H1 (cell line): ENCODE data around the gene ELFN1. TPM values are rescaled to one million over a fixed set of nuclear protein-coding genes. Genes with fewer than 3 reads are reported as not detected.

ENCODE experiments used
- CTCF ChIA-PET: fragments of 300-600 bp; sonication (Branson Sonifier 250); formaldehyde crosslinking; loops from one replicate; lab custom pipeline; 2021; ENCODE audit not compliant: partially characterized antibody; lab: Charles Lee
- POLR2A ChIA-PET: fragments of 300-600 bp; sonication (Branson Sonifier 250); formaldehyde crosslinking; loops from one replicate; lab custom pipeline; 2021; ENCODE audit warnings: inconsistent platforms; ENCODE audit not compliant: partially characterized antibody; lab: Charles Lee
- DNase-seq, 2 experiments: peaks; one replicate each; pipeline versions ENCODE4 v3.0.0 to v3.0.0-alpha.2; 2010 to 2022; ENCODE audit warnings: low spot score in 2 of 2, low read depth in 1 of 2, mixed read lengths in 1 of 2
- FAIRE-seq: peaks from 2 replicates; lab custom pipeline; 2011; peaks lifted over from hg19 to GRCh38; lab: Jason Lieb, UNC
- H2AFZ ChIP-seq: 2 replicates; pipeline ENCODE4 v1.8.1; 2012; ENCODE audit warnings: low read length, inconsistent platforms
- H2AK5ac ChIP-seq: 2 replicates; pipeline ENCODE4 v1.6.1; 2013; ENCODE audit warnings: low read depth, low read length
- H2BK120ac ChIP-seq: replicated peaks from 2 replicates; pipeline ENCODE3; 2013; ENCODE audit warnings: low read depth, low read length, inconsistent platforms
- H2BK12ac ChIP-seq: 2 replicates; pipeline ENCODE4 v1.6.1; 2013; ENCODE audit warnings: low read depth, low read length
- H2BK15ac ChIP-seq: 2 replicates; pipeline ENCODE4 v1.6.1; 2013; ENCODE audit warnings: low read length
- H2BK20ac ChIP-seq: 2 replicates; pipeline ENCODE4 v1.6.1; 2013; ENCODE audit warnings: low read length
- H2BK5ac ChIP-seq: 2 replicates; pipeline ENCODE4 v1.6.1; 2013; ENCODE audit warnings: low read depth, low read length
- H3K14ac ChIP-seq: 2 replicates; pipeline ENCODE4 v1.6.1; 2013; ENCODE audit warnings: inconsistent platforms; ENCODE audit not compliant: insufficient read length
- H3K18ac ChIP-seq: 2 replicates; pipeline ENCODE4 v1.6.1; 2013; ENCODE audit warnings: low read length; ENCODE audit errors: extremely low read depth
- H3K23ac ChIP-seq: 2 replicates; pipeline ENCODE4 v1.6.1; 2013; ENCODE audit warnings: inconsistent platforms; ENCODE audit not compliant: insufficient read length
- H3K23me2 ChIP-seq: 2 replicates; pipeline ENCODE4 v1.6.1; 2013; ENCODE audit warnings: low read depth, low read length
- H3K27ac ChIP-seq: 2 replicates; pipeline ENCODE4 v1.6.1; 2011; ENCODE audit warnings: low read depth, low read length, inconsistent platforms
- H3K27me3 ChIP-seq, 4 experiments: replicated peaks in 1 of 4; 1 replicate in 1 of 4; 2 replicates in 3 of 4; pipeline versions ENCODE4 v1.6.1 to v1.8.1; 2011 to 2013; ENCODE audit warnings: low read length in 3 of 4, mild to moderate bottlenecking in 3 of 4, inconsistent platforms in 2 of 4, mixed read lengths in 2 of 4, moderate library complexity in 1 of 4; ENCODE audit not compliant: control insufficient read depth in 3 of 4, insufficient read depth in 3 of 4; ENCODE audit errors: extremely low read depth in 1 of 4
- H3K36me3 ChIP-seq, 4 experiments: 2 replicates each; pipeline versions ENCODE4 v1.6.1 to v1.8.1; 2011 to 2013; ENCODE audit warnings: mild to moderate bottlenecking in 4 of 4, low read length in 3 of 4, moderate library complexity in 2 of 4, control low read depth in 1 of 4, inconsistent platforms in 1 of 4; ENCODE audit not compliant: insufficient read depth in 4 of 4, control insufficient read depth in 2 of 4
- H3K4ac ChIP-seq: replicated peaks from 2 replicates; pipeline ENCODE3; 2013; ENCODE audit warnings: low read length, low read depth, mixed read lengths, inconsistent platforms; ENCODE audit not compliant: insufficient read length
- H3K4me1 ChIP-seq, 4 experiments: replicated peaks in 1 of 4; 1 replicate in 1 of 4; 2 replicates in 3 of 4; pipeline versions ENCODE4 v1.6.1 to v1.8.1; 2011 to 2013; ENCODE audit warnings: low read length in 3 of 4, inconsistent platforms in 2 of 4, mixed read lengths in 1 of 4; ENCODE audit not compliant: insufficient read depth in 4 of 4, control insufficient read depth in 3 of 4
- H3K4me2 ChIP-seq, 2 experiments: 2 replicates each; pipeline versions ENCODE4 v1.6.1 to v1.8.1; 2011 to 2013; ENCODE audit warnings: low read depth in 2 of 2, low read length in 2 of 2, control low read depth in 1 of 2, inconsistent platforms in 1 of 2, mild to moderate bottlenecking in 1 of 2; ENCODE audit not compliant: insufficient read depth in 1 of 2
- H3K4me3 ChIP-seq, 4 experiments: fragments of 200-600, 300-600 bp in 1 of 4; sonication (generic), shearing (Covaris generic), sonication (Bioruptor Twin) in 1 of 4; 2 replicates each; pipeline versions ENCODE4 v1.5.1 to v1.8.1; 2011 to 2016; ENCODE audit warnings: low read length in 4 of 4, low read depth in 3 of 4, control low read depth in 2 of 4, inconsistent platforms in 2 of 4, mild to moderate bottlenecking in 2 of 4, mixed read lengths in 1 of 4, moderate library complexity in 1 of 4; ENCODE audit not compliant: insufficient read depth in 2 of 4; ENCODE audit errors: extremely low read depth in 1 of 4
- H3K56ac ChIP-seq: replicated peaks from 2 replicates; pipeline ENCODE3; 2013; ENCODE audit warnings: low read depth, mild to moderate bottlenecking, mixed read lengths, low read length, inconsistent platforms; ENCODE audit not compliant: insufficient read length
- H3K79me1 ChIP-seq: 2 replicates; pipeline ENCODE4 v1.6.1; 2013; ENCODE audit warnings: low read depth, low read length, control low read depth
- H3K79me2 ChIP-seq, 2 experiments: 2 replicates each; pipeline versions ENCODE4 v1.6.1 to v1.8.1; 2012 to 2013; ENCODE audit warnings: low read length in 2 of 2, mild to moderate bottlenecking in 2 of 2, inconsistent platforms in 1 of 2; ENCODE audit not compliant: insufficient read depth in 2 of 2, control insufficient read depth in 1 of 2
- H3K9ac ChIP-seq, 4 experiments: replicated peaks in 1 of 4; 1 replicate in 1 of 4; 2 replicates in 3 of 4; pipeline versions ENCODE4 v1.6.1 to v1.8.1; 2011 to 2013; ENCODE audit warnings: low read depth in 3 of 4, low read length in 3 of 4, control low read depth in 2 of 4, mild to moderate bottlenecking in 2 of 4, moderate library complexity in 2 of 4, inconsistent platforms in 1 of 4; ENCODE audit errors: extremely low read depth in 1 of 4
- H3K9me3 ChIP-seq, 2 experiments: 2 replicates each; pipeline versions ENCODE4 v1.6.1 to v1.8.1; 2012 to 2013; ENCODE audit warnings: mild to moderate bottlenecking in 2 of 2, moderate library complexity in 2 of 2, control low read depth in 1 of 2, inconsistent platforms in 1 of 2, low read depth in 1 of 2, low read length in 1 of 2, mixed read lengths in 1 of 2; ENCODE audit not compliant: insufficient read depth in 2 of 2
- H4K20me1 ChIP-seq, 2 experiments: replicated peaks in 1 of 2; 2 replicates each; pipeline versions ENCODE3 to v1.8.1; 2011 to 2013; ENCODE audit warnings: inconsistent platforms in 2 of 2, low read length in 2 of 2, mild to moderate bottlenecking in 1 of 2; ENCODE audit not compliant: insufficient read depth in 2 of 2, control insufficient read depth in 1 of 2
- H4K5ac ChIP-seq: 2 replicates; pipeline ENCODE4 v1.6.1; 2013; ENCODE audit warnings: low read length, low read depth, mixed read lengths, inconsistent platforms; ENCODE audit not compliant: insufficient read length
- H4K8ac ChIP-seq: 2 replicates; pipeline ENCODE4 v1.8.0; 2013; ENCODE audit warnings: mild to moderate bottlenecking, moderate library complexity, low read length, inconsistent platforms; ENCODE audit not compliant: insufficient read depth; ENCODE audit errors: extremely low read depth
- H4K91ac ChIP-seq: replicated peaks from 2 replicates; pipeline ENCODE3; 2013; ENCODE audit warnings: low read length, mixed read lengths, inconsistent platforms; ENCODE audit not compliant: insufficient read length
- HDAC2 ChIP-seq, 2 experiments: fragments of 300-600 bp in 1 of 2; sonication (generic) in 1 of 2; IDR thresholded peaks; 2 replicates each; pipeline ENCODE4 v1.6.1; 2011 to 2012; ENCODE audit warnings: low read depth in 2 of 2, low read length in 2 of 2, mild to moderate bottlenecking in 2 of 2, moderate library complexity in 2 of 2, borderline replicate concordance in 1 of 2, inconsistent platforms in 1 of 2
- MAFK ChIP-seq: IDR thresholded peaks from 2 replicates; pipeline ENCODE4 v1.6.1; 2012; ENCODE audit warnings: low read depth, mild to moderate bottlenecking, improper control_type of control experiment, low read length
- WGBS, 2 experiments: shearing (Covaris generic) in 1 of 2; methylation state at CpG; one replicate each; pipeline versions ENCODE4 v1.1.6 to v1.1.7; 2013 to 2015; ENCODE audit warnings: low lambda C conversion rate in 2 of 2, mixed read lengths in 2 of 2, inconsistent platforms in 1 of 2, low coverage in 1 of 2, missing lambda C conversion rate in 1 of 2; ENCODE audit not compliant: insufficient replicate concordance in 2 of 2, insufficient coverage in 1 of 2, insufficient read length in 1 of 2; ENCODE audit errors: extremely low coverage in 1 of 2, missing lambda C conversion rate in 1 of 2; 5-methylcytosine and 5-hydroxymethylcytosine counted together
- polyA plus RNA-seq, 7 experiments: library from polyadenylated mRNA; depleted of rRNA in 3 of 7; stranded (reverse) in 5 of 7; unstranded in 2 of 7; fragments of >200 nt in 5 of 7; fragments of 200-250 nt in 2 of 7; gene quantifications; 1 replicate in 5 of 7; 2 replicates in 1 of 7; 4 replicates in 1 of 7; pipeline versions ENCODE4 v1.2.1 to v1.2.3, GENCODE V29; 2011 to 2013; ENCODE audit warnings: missing spikeins in 2 of 7, mixed read lengths in 2 of 7
- total RNA-seq: library from RNA; stranded (reverse); fragmentation: NEBNext Ultra II Directional; extraction: Animal tissue kit (Norgen Biotek cat#: 25700); gene quantifications from 2 replicates; pipeline ENCODE4 v1.2.1, GENCODE V29; 2021

The ELFN1 gene
- total and polyA plus RNA-seq, 2 of the 8 experiments (the other 6 are each of a cell fraction or from before 2014, with no cell fraction given) = 2.0 to 4.5 TPM

DNA sequence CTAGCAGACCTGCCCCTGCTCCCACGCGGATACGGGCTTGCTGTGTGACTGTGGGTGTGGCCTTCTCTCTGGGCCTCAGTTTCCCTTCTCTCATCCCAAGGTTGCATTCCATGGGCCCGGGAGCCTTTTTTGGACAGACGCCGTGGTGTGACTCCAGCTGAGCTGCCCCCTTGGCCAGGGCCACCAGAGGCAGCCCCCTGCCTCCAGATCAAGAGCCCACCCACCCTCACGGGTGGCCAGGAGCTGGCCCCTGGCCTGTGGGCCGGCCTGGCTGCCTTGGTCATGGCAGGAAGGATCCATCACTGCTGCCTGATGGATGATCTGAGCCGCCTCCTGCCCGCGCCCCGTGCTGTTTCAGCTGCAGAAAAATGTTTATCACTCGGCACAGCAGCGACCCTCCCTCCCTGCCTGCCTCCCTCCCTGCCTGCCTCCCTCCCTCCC, 27.8 kb upstream of the ELFN1 start:
- Histone ChIP-seq H3K27ac (no peak overlapping the region), H2AK5ac (no peak overlapping the region), H3K4ac (no peak overlapping the region)

More for the DNA sequence above, 27.8 kb upstream of the ELFN1 start:
- H3K4me3 ChIP-seq = no peak overlapping the region
- H2BK120ac ChIP-seq = no peak overlapping the region
- H3K9ac ChIP-seq = no peak overlapping the region
- H2BK15ac ChIP-seq = no peak overlapping the region
- no peak overlapping the region for H3K23ac ChIP-seq
- FAIRE-seq (no peak), DNase-seq (no peak)
- no peak overlapping the region for H4K5ac ChIP-seq
- no peak overlapping the region for H4K91ac ChIP-seq
- CTCF ChIA-PET = interaction anchor here (0.6 to 4.7 kb wide), 2 partner anchors 8 to 31 kb away, joined by 3 to 31 read pairs; no protein-coding TSS in a partner anchor
- H3K4me1 ChIP-seq = no peaks in the 10 kb centered on the region
- H3K79me1 ChIP-seq = no peaks in the 10 kb centered on the region
- no peaks in the 10 kb centered on the region for H3K23me2 ChIP-seq
- no peak overlapping the region for H3K56ac ChIP-seq
- H4K20me1 ChIP-seq = no peaks in the 10 kb centered on the region
- H3K79me2 ChIP-seq = no peaks in the 10 kb centered on the region
- H4K8ac ChIP-seq = 0 out of 2 replicates have a peak overlapping the region, but pooled peaks have one; percentile 68
- no peak overlapping the region for H3K4me2 ChIP-seq
- WGBS, 2 experiments = 74% methylated on average over 10 of the region's 14 CpGs; no CpG with 5 or more reads in 1 of the 2 experiments
- H2BK12ac ChIP-seq = no peak overlapping the region
- no peak overlapping the region for H2BK20ac ChIP-seq
- no peak overlapping the region for H2BK5ac ChIP-seq
- no peaks in the 10 kb centered on the region for H3K36me3 ChIP-seq
- H3K18ac ChIP-seq = no peak overlapping the region; the same call in 1 of the 2 replicates
- H3K27me3 ChIP-seq = no peaks in the 10 kb centered on the region
- H3K9me3 ChIP-seq = peaks cover under 1 to 8% of the 10 kb centered on the region in 2 experiments; a peak in 3 of 4 replicates
- H2AFZ ChIP-seq = no peak overlapping the region
- H3K14ac ChIP-seq = no peak overlapping the region
- no peak for TF ChIP-seq MAFK
- no peak for TF ChIP-seq HDAC2 (IDR thresholded peaks at IDR 0.05; ENCODE audit: borderline replicate concordance in 1 of 2, low read depth in 2 of 2, low read length in 2 of 2)
- TF ChIP-seq, all 59 proteins: peak for 0
- POLR2A ChIA-PET = no interaction called here
